Gastroesophageal sphincter (tissue), 4 donors: ENCODE data around the gene ADAMTS17. TPM values are rescaled to one million over a fixed set of nuclear protein-coding genes. Genes with fewer than 3 reads are reported as not detected.

ENCODE experiments used
- ATAC-seq: fragments of 150-250 bp; one replicate; pipeline ENCODE4 v1.9.1; 2016; ENCODE audit warnings: mild to moderate bottlenecking, moderate library complexity
- H3K27ac ChIP-seq, 4 donors: fragments of 200-600 bp; sonication (generic) in 3 of 4; 1 replicate in 3 of 4; 2 replicates in 1 of 4; pipeline ENCODE4 v1.5.1; 2016 to 2019
- H3K27me3 ChIP-seq: fragments of 200-600 bp; sonication (generic); one replicate; pipeline ENCODE4 v1.5.1; 2019
- H3K36me3 ChIP-seq, 2 donors: fragments of 200-600 bp; sonication (generic); one replicate each; pipeline ENCODE4 v1.5.1; 2019; ENCODE audit warnings: control low read depth in 1 of 2
- H3K4me1 ChIP-seq, 3 donors: fragments of 200-600 bp; sonication (generic); 1 replicate in 2 of 3; 2 replicates in 1 of 3; pipeline ENCODE4 v1.5.1; 2016 to 2019; ENCODE audit warnings: control low read depth in 2 of 3
- H3K4me3 ChIP-seq, 2 donors: fragments of 200-600 bp; sonication (generic); one replicate each; pipeline ENCODE4 v1.5.1; 2019; ENCODE audit warnings: mild to moderate bottlenecking in 1 of 2, moderate library complexity in 1 of 2
- H3K9me3 ChIP-seq, 3 donors: fragments of 200-600 bp; sonication (generic); one replicate each; pipeline ENCODE4 v1.5.1; 2017 to 2019; ENCODE audit warnings: control low read depth in 2 of 3
- CTCF ChIP-seq, 4 experiments: fragments of 200-600 bp in 2 of 4; fragments of 450-650 bp in 2 of 4; sonication (generic) in 1 of 4; IDR thresholded peaks; one replicate each; pipeline ENCODE4 v1.5.1; 2017 to 2019; ENCODE audit warnings: antibody characterized with exemption in 4 of 4, mild to moderate bottlenecking in 2 of 4, moderate library complexity in 2 of 4
- EP300 ChIP-seq: sonication (generic); formaldehyde crosslinking; IDR thresholded peaks from one replicate; pipeline ENCODE4 v1.6.1; 2017; ENCODE audit warnings: antibody characterized with exemption, mild to moderate bottlenecking
- POLR2A ChIP-seq, 2 donors: fragments of 450-650 bp; IDR thresholded peaks; one replicate each; pipeline ENCODE4 v1.6.1; 2017; ENCODE audit warnings: antibody characterized with exemption in 2 of 2, mild to moderate bottlenecking in 2 of 2, moderate library complexity in 1 of 2
- POLR2AphosphoS5 ChIP-seq: sonication (generic); formaldehyde crosslinking; IDR thresholded peaks from one replicate; pipeline ENCODE4 v1.6.1; 2017; ENCODE audit warnings: antibody characterized with exemption
- WGBS, 2 donors: methylation state at CpG; one replicate each; pipeline ENCODE4 v1.1.5; 2018; ENCODE audit warnings: low coverage in 1 of 2; 5-methylcytosine and 5-hydroxymethylcytosine counted together
- total RNA-seq, 4 donors: library from RNA; depleted of rRNA; stranded (reverse); fragments of >200 nt; gene quantifications; one replicate each; pipeline ENCODE4 v1.1.0, GENCODE V29; 2016

The ADAMTS17 gene
- total RNA-seq, 4 donors from 2014 or later = 4.9 to 14.0 (median 11.3) TPM

- Histone ChIP-seq H3K4me1 (no peaks in the 10 kb centered on the region), H3K36me3 (peaks cover 0 to 48% of the 10 kb centered on the region in 2 donors), H3K4me3 (no peak overlapping the region), H3K27ac (no peak overlapping the region), H3K27me3 (no peaks in the 10 kb centered on the region), H3K9me3 (no peaks in the 10 kb centered on the region)
- no peak for ATAC-seq
- TF ChIP-seq EP300 = no peak
- 85 to 86% methylated on average over 6 to 16 of the region's 19 CpGs for WGBS, 2 donors
These were observed 84.7 kb downstream of the ADAMTS17 start for GRCh38 chr15:100256970-100257650.

- Histone ChIP-seq H3K36me3 (peaks cover 0 to 40% of the 10 kb centered on the region in 2 donors), H3K27me3 (no peaks in the 10 kb centered on the region), H3K27ac (no peak overlapping the region), H3K4me3 (no peak overlapping the region), H3K4me1 (no peaks in the 10 kb centered on the region), H3K9me3 (no peaks in the 10 kb centered on the region)
- TF ChIP-seq POLR2AphosphoS5 = no peak
- no peak for TF ChIP-seq EP300
- no peak for TF ChIP-seq POLR2A (IDR thresholded peaks at IDR 0.05)
- no peak for TF ChIP-seq CTCF (IDR thresholded peaks at IDR 0.05)
- 96% methylated on average over 4 of the region's 20 CpGs; no CpG with 5 or more reads in 1 of the 2 donors for WGBS, 2 donors
- no peak for ATAC-seq
These were observed 85.4 kb downstream of the ADAMTS17 start for GRCh38 chr15:100256101-100256969.

- WGBS, 2 donors = 86% methylated on average over 5 of the region's 6 CpGs; no CpG with 5 or more reads in 1 of the 2 donors
- TF ChIP-seq CTCF (IDR thresholded peaks at IDR 0.05) = no peak
- no peak for TF ChIP-seq EP300
- TF ChIP-seq POLR2A (IDR thresholded peaks at IDR 0.05) = no peak
- no peak for TF ChIP-seq POLR2AphosphoS5
- Histone ChIP-seq H3K4me1 (no peaks in the 10 kb centered on the region), H3K27me3 (no peaks in the 10 kb centered on the region), H3K27ac (no peak overlapping the region), H3K4me3 (no peak overlapping the region), H3K9me3 (no peaks in the 10 kb centered on the region), H3K36me3 (peaks cover 0 to 35% of the 10 kb centered on the region in 2 donors)
- ATAC-seq = no peak
These were observed 86.1 kb downstream of the ADAMTS17 start for GRCh38 chr15:100255644-100256043.

- no peak overlapping the region for H3K4me3 ChIP-seq
- TF ChIP-seq POLR2AphosphoS5 (no peak), POLR2A (IDR thresholded peaks at IDR 0.05) (no peak), EP300 (no peak), CTCF (IDR thresholded peaks at IDR 0.05) (no peak)
- H3K27me3 ChIP-seq = no peaks in the 10 kb centered on the region
- no peaks in the 10 kb centered on the region for H3K9me3 ChIP-seq
- no peaks in the 10 kb centered on the region for H3K4me1 ChIP-seq
- H3K36me3 ChIP-seq = peaks cover 0 to 31% of the 10 kb centered on the region in 2 donors
- no peak for ATAC-seq
- 73% methylated on average over 4 of the region's 4 CpGs; no CpG with 5 or more reads in 1 of the 2 donors for WGBS, 2 donors
- no peak overlapping the region for H3K27ac ChIP-seq
These were observed 87.1 kb downstream of the ADAMTS17 start for GRCh38 chr15:100254691-100255090.

GRCh38 chr15:100254285-100254684, 87.5 kb downstream of the ADAMTS17 start:
- WGBS, 2 donors = 66 to 71% methylated on average over 5 of the region's 5 CpGs
- TF ChIP-seq EP300 = no peak
- TF ChIP-seq CTCF (IDR thresholded peaks at IDR 0.05) = no peak
- TF ChIP-seq POLR2AphosphoS5 = no peak
- TF ChIP-seq POLR2A (IDR thresholded peaks at IDR 0.05) = no peak
- Histone ChIP-seq H3K9me3 (no peaks in the 10 kb centered on the region), H3K4me1 (no peaks in the 10 kb centered on the region), H3K27me3 (no peaks in the 10 kb centered on the region), H3K36me3 (peaks cover 0 to 27% of the 10 kb centered on the region in 2 donors), H3K4me3 (no peak overlapping the region), H3K27ac (no peak overlapping the region)
- ATAC-seq = no peak
